G401 (cell line): ENCODE measurements around the gene EMILIN1. TPM values are rescaled to one million over a fixed set of nuclear protein-coding genes. Genes with fewer than 3 reads are reported as not detected.
A peak's percentile ranks its signal among the peaks of the same experiment; 100 is the strongest.

Source experiments
- DNase-seq: peaks from one replicate; pipeline ENCODE4 v3.0.0-alpha.2; 2015; ENCODE audit warnings: low spot score
- in situ Hi-C: cut with HindIII; loops from 2 replicates; pipeline ENCODE4 v1.10.0; 2016; ENCODE audit warnings: low sequenced_read_pairs, mixed read lengths
- total RNA-seq: library from RNA; depleted of rRNA; stranded (reverse); fragments of >200 nt; shearing (Covaris generic); gene quantifications from 2 replicates; pipeline ENCODE4 v1.2.3, GENCODE V29; 2014; rRNA removed

EMILIN1 gene
- 2.3 and 3.9 TPM in 2 replicates for total RNA-seq

GRCh38 chr2:27078267-27079194 lies at the start of gene EMILIN1:
Gene EMILIN1, plus strand, starts transcription at chr2:27078615. Its CDS starts 451 bp downstream, at chr2:27079066.
- DNase-seq: no peak

DNA sequence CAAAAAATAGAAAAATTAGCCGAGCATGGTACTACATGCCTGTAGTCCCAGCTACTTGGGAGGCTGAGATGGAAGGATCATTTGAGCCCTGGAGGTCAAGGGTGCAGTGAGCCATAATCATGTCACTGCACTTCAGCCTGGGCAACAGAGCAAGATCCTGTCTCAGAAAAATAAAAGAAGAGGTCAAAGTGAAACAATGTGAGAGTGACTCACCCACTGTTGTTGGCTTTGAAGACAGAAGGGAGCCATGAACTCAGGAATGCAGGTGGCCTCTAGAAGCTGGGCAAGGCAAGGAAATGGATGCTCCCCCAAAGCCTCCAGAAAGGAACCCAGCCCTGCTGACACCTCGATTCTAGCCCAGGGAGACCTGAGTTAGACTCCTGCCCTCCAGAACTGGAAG lies 49.4 kb upstream of the EMILIN1 start:
- in situ Hi-C loops: no loop called here
- DNase-seq: no peak

More at GRCh38 chr2:27078267-27079194, at the start of gene EMILIN1:
- in situ Hi-C loops: no loop called here

- in situ Hi-C loops: no loop called here
- DNase-seq: peak; percentile 85
These were observed 45.7 kb upstream of the EMILIN1 start, which contains the start of gene TMEM214 for GRCh38 chr2:27032495-27033252. Gene TMEM214, plus strand, starts transcription at chr2:27032965. Its CDS starts 51 bp downstream, at chr2:27033016.

GRCh38 chr2:27033253-27033852 lies 45.1 kb upstream of the EMILIN1 start:
- in situ Hi-C loops: no loop called here
- no peak for DNase-seq

GRCh38 chr2:27038012-27038411 lies 40.4 kb upstream of the EMILIN1 start:
- no peak for DNase-seq
- in situ Hi-C loops: no loop called here

- no peak for DNase-seq
- in situ Hi-C loops: no loop called here
These were observed 39.6 kb upstream of the EMILIN1 start for GRCh38 chr2:27038631-27039339.

DNA sequence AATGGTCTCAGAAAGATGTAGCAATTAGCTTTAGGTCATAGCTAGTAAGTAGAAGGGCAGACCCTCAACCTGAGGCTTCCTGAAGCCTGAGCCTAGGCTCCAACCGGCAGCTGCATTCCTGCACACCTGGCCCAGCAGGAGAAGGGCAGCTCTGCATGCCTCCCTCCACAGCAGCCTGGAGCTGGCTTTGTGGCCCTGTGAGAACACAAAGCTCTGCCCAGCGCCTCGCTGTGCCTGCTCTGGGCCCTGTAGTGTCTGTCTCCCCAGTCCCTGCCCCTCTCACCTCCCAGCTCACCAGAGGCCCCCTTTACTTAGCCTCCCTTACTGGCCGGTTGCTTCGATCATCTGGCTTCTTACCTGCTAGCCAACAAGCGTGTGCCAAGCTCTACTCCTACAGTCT lies 39.0 kb upstream of the EMILIN1 start:
- DNase-seq: no peak
- in situ Hi-C loops: no loop called here

- DNase-seq: no peak
- in situ Hi-C loops: no loop called here
These were observed 38.5 kb upstream of the EMILIN1 start for GRCh38 chr2:27039871-27040270.

DNA sequence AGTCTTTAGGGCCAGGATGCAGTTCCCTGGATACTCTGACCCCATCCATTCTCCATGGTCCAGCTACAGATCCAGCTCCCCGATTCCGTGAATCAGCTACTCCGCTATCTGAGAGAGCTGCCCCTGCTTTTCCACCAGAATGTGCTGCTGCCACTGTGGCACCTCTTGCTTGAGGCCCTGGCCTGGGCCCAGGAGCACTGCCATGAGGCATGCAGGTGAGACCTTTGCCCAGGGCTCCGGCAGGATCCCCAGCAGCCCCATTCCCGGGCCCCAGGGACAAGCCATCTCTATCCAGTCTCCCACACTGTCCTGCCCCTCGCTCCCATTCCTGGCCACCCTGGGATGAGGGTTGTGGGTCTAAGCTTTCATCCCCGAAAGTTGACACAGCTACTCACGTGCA lies 38.1 kb upstream of the EMILIN1 start:
- in situ Hi-C loops: no loop called here
- DNase-seq: no peak

GRCh38 chr2:27041752-27042151 lies 36.7 kb upstream of the EMILIN1 start:
- DNase-seq: no peak
- in situ Hi-C loops: no loop called here

GRCh38 chr2:27042159-27042661 lies 36.2 kb upstream of the EMILIN1 start:
- no peak for DNase-seq
- in situ Hi-C loops: no loop called here

DNA sequence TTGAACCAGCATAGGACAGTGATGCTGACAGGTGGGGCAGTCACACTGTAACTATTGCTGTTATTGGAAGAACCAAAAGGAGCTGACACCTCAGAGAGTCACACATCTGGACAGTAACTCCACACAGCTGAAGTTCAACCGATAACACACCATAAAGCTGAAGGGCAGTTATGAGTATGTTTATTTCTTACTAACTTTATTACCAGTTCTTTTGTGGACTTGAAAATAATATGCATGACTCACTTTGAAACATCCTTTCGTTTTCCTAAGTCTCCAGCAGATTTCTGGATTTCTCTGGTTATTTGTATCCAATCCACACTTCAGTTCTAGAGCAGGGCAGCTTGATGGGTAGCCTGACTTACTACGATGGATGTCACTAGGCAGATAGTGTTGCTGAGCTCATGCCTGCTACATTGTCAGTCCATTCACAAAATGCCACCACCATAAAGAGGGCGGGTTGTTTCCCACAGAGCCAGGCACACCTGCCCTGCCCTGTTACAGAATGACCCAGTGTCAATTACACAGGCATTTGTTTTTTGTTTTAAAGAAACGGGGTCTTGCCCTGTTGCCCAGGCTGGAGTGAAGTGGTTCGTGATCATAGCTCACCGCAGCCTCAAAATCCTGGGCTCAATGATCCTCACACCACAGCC lies 35.3 kb upstream of the EMILIN1 start:
- no peak for DNase-seq
- in situ Hi-C loops: no loop called here

GRCh38 chr2:27049422-27050280 lies 28.8 kb upstream of the EMILIN1 start:
- in situ Hi-C loops: no loop called here
- DNase-seq: peak; percentile 27

- DNase-seq: peak; percentile 98
- in situ Hi-C loops: no loop called here
These were observed 28.0 kb upstream of the EMILIN1 start for GRCh38 chr2:27050281-27050995.

DNA sequence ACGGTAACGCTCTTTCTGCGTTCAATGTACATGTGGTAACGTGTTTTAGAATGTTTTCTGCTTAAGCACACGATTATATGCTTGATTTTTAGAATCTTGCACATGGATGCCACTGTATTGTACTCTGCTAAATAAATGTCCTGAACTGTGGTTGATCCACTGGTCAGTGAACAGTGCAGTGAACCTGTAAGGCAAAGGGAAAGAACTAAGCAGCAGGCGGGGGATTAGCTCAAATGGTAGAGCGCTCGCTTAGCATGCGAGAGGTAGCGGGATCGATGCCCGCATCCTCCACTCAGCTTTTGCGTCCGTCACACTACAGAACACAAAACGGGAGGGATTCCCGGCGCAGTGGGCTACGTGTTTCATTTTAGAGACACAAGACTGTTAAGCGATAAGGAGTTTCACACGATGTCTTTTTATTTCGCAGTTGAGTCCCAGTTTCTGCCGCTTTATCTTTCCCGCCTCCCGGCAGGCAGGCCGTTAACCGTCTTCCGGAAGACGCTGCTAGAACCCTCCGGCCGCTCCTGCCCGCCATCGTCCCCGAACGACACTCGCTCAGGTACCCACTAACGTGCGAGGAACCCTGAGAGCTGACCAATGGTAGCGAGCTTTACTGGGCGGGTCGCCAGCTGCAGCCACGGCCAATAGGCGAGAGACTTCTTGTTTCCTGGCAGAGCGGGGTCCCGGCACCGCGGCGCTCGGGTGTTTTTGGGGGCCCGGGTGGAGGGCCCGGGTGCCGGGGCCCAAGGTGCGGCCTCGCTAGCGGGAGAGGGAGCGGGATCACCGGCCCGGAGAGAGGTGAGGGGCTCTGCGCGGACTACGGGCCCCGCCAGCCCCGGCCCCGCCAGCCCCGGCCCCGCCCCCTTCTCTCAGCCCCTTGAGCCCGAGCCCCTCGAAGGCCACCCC lies 27.2 kb upstream of the EMILIN1 start, which contains the start of gene AGBL5:
Gene AGBL5, plus strand, starts transcription at position 673 of the 906 bp plus-strand sequence. CDS start 1,291 bp downstream, outside the sequence.
- DNase-seq: peak; percentile 92
- in situ Hi-C loops: no loop called here
